Gastrocnemius medialis (tissue), 4 donors: ENCODE data around the gene TMCC3. TPM values are rescaled to one million over a fixed set of nuclear protein-coding genes. Genes with fewer than 3 reads are reported as not detected.

Source experiments
- ATAC-seq, 2 donors: fragments of 150-250 bp; one replicate each; pipeline ENCODE4 v1.9.1; 2016
- DNase-seq, 2 donors: peaks; one replicate each; pipeline ENCODE4 v3.0.0-alpha.2; 2019
- H3K27ac ChIP-seq, 4 donors: fragments of 200-600 bp; sonication (generic); 1 replicate in 1 of 4; 2 replicates in 3 of 4; pipeline ENCODE4 v1.5.1; 2016 to 2018; ENCODE audit warnings: mild to moderate bottlenecking in 2 of 4, moderate library complexity in 1 of 4
- H3K27me3 ChIP-seq, 3 donors: fragments of 200-600 bp; sonication (generic) in 2 of 3; 1 replicate in 1 of 3; 2 replicates in 2 of 3; pipeline versions ENCODE4 v1.5.1 to v1.6.0; 2016 to 2019; ENCODE audit warnings: mild to moderate bottlenecking in 1 of 3, moderate library complexity in 1 of 3
- H3K36me3 ChIP-seq, 2 donors: fragments of 200-600 bp; sonication (generic) in 1 of 2; one replicate each; pipeline ENCODE4 v1.5.1; 2017 to 2018
- H3K4me1 ChIP-seq, 2 donors: fragments of 200-600 bp; sonication (generic) in 1 of 2; one replicate each; pipeline ENCODE4 v1.5.1; 2016 to 2017; ENCODE audit warnings: mild to moderate bottlenecking in 2 of 2
- H3K4me3 ChIP-seq, 4 donors: fragments of 200-600 bp; sonication (generic) in 3 of 4; 1 replicate in 1 of 4; 2 replicates in 3 of 4; pipeline ENCODE4 v1.5.1; 2016 to 2019; ENCODE audit warnings: mild to moderate bottlenecking in 2 of 4
- H3K9me3 ChIP-seq, 3 donors: fragments of 200-600 bp; sonication (generic) in 2 of 3; 1 replicate in 1 of 3; 2 replicates in 2 of 3; pipeline ENCODE4 v1.5.1; 2016 to 2019
- POLR2A ChIP-seq, 2 donors: fragments of 450-650 bp; IDR thresholded peaks; one replicate each; pipeline ENCODE4 v1.6.1; 2017; ENCODE audit warnings: antibody characterized with exemption in 2 of 2, mild to moderate bottlenecking in 2 of 2, moderate library complexity in 2 of 2
- in situ Hi-C, 4 donors: fragments of 200-750 bp; cut with MboI; loops; one replicate each; pipeline versions ENCODE4 v1.15.0 to v1.8.0; 2017; ENCODE audit warnings: low sequenced_read_pairs in 4 of 4
- intact Hi-C: fragments of 100-400 bp; cut with DNase I; formaldehyde crosslinking; loops from one replicate; pipeline ENCODE4 v1.15.1; 2023; ENCODE audit warnings: low total_unique reads
- total RNA-seq, 4 donors: library from RNA; depleted of rRNA; stranded (reverse); fragments of >200 nt; gene quantifications; one replicate each; pipeline versions ENCODE4 v1.1.0 to v1.2.3, GENCODE V29; 2016
- TF ChIP-seq, protein P1 (sequence below), 5 experiments: fragments of 450-650 bp in 3 of 5; fragments of 200-600 bp in 2 of 5; sonication (generic) in 2 of 5; IDR thresholded peaks in 4 of 5; conservative IDR thresholded peaks in 1 of 5; 1 replicate in 4 of 5; 2 replicates in 1 of 5; pipeline ENCODE4 v1.5.1; 2016 to 2019; ENCODE audit warnings: antibody characterized with exemption in 5 of 5, mild to moderate bottlenecking in 3 of 5, moderate library complexity in 3 of 5

The TMCC3 gene
- total RNA-seq, 4 donors from 2014 or later, result 17.2 to 51.6 (median 39.5) TPM

DNA sequence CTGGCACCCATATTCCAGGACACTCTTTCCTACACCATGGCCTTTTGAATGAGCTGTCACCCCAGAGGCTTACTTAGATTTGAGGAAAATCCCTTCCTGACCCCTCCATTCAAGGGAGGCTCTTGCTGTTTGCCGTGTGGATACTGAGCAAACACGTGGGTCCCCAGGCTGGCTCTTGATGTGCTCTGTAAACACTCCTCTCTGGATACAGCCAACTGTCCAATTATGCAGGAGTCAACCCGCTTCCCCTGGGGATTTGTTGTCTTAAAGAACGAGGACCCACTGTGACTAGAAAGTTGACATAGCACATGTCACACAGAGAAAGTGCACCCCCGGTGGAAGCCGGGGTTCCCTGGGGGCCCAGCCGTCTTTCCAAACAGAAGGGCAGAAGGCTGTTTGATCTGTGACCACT is 114.8 kb downstream of the TMCC3 start:
- Histone ChIP-seq H3K36me3 (no peaks in the 10 kb centered on the region), H3K4me3 (no peak overlapping the region), H3K4me1 (no peaks in the 10 kb centered on the region), H3K9me3 (no peaks in the 10 kb centered on the region), H3K27ac (no peak overlapping the region), H3K27me3 (no peaks in the 10 kb centered on the region)
- intact Hi-C loops, result loop anchor here (10.0 kb wide), 1 partner anchor 201 kb away; no protein-coding TSS in a partner anchor
- ATAC-seq, result no peak
- in situ Hi-C loops, result no loop called here
- TF ChIP-seq, protein P1, sequence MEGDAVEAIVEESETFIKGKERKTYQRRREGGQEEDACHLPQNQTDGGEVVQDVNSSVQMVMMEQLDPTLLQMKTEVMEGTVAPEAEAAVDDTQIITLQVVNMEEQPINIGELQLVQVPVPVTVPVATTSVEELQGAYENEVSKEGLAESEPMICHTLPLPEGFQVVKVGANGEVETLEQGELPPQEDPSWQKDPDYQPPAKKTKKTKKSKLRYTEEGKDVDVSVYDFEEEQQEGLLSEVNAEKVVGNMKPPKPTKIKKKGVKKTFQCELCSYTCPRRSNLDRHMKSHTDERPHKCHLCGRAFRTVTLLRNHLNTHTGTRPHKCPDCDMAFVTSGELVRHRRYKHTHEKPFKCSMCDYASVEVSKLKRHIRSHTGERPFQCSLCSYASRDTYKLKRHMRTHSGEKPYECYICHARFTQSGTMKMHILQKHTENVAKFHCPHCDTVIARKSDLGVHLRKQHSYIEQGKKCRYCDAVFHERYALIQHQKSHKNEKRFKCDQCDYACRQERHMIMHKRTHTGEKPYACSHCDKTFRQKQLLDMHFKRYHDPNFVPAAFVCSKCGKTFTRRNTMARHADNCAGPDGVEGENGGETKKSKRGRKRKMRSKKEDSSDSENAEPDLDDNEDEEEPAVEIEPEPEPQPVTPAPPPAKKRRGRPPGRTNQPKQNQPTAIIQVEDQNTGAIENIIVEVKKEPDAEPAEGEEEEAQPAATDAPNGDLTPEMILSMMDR (IDR thresholded peaks at IDR 0.05 in 4 of 5, conservative IDR thresholded peaks at IDR 0.05 in 1 of 5), result no peak
- TF ChIP-seq POLR2A (IDR thresholded peaks at IDR 0.05), result no peak
- DNase-seq, result no peak

DNA sequence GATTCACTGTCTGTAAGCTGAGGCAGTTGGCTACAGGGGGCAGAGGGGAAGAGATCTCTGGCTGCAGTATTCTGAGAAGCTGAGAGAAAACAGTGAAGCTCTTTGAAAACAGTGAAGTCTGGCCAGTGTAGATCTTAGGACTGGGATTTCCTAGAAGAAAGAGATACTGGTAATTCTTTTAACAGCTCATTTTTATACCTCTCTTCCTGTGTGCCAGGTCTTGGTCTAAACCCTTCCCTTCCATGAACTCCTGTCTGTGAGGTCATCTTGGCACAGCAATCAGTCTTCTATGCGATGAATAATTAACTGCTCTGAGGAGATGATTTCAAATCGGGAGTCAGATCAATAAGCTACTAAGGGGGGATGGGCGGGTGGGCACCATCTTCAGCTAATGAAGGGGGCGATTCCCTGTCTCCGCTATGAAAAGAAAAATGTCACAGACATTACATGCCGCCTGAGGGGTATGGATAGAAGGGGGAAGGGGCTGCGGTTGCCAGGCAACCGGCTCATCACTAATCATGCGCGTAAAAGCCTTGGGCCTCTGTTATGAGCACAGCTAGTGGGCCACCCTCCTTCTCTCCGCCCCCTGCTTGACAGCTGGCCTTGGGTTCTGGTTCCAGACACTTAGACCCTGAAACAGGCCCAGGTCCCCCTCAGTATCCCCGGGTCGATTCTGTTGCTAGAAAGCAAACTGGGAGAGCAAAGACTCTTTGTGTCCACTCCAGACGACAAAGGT is 115.4 kb downstream of the TMCC3 start:
- H3K9me3 ChIP-seq, result no peaks in the 10 kb centered on the region
- H3K36me3 ChIP-seq, result no peaks in the 10 kb centered on the region
- in situ Hi-C loops, result loop anchor here in 3 of 4 donors (5.0 kb wide), 2 partner anchors 398 to 403 kb away; no protein-coding TSS in a partner anchor
- no peaks in the 10 kb centered on the region for H3K27me3 ChIP-seq
- intact Hi-C loops, result loop anchor here (5.0 to 10.0 kb wide), 2 partner anchors 200 to 388 kb away; partner anchors contain the start of gene PLXNC1
- H3K27ac ChIP-seq, result no peak overlapping the region
- H3K4me3 ChIP-seq, result no peak overlapping the region
- ATAC-seq (no peak), DNase-seq (no peak)
- H3K4me1 ChIP-seq, result no peaks in the 10 kb centered on the region
- TF ChIP-seq, protein P1 (IDR thresholded peaks at IDR 0.05 in 4 of 5, conservative IDR thresholded peaks at IDR 0.05 in 1 of 5), result no peak
- no peak for TF ChIP-seq POLR2A (IDR thresholded peaks at IDR 0.05)

DNA sequence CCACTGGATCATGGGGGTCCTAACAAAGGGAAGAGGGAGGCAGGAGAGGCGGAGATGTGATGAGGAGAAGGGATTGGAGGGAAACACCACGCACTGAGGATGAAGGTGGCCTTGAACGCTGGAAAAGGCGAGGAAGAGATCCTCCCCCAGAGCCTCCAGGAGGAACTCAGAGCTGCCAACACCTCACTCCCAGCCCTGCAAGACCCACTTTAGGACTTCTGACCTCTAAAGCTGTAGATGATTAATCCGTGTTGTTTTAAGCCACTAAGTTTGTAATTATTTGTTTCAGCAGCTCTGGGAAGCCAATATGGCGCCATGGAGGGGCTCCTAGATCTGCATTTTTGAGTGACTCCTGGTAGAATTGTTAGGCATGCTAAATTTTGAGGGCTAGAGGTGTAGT is 116.1 kb downstream of the TMCC3 start:
- no peak overlapping the region for H3K4me3 ChIP-seq
- DNase-seq, result no peak
- no peaks in the 10 kb centered on the region for H3K27me3 ChIP-seq
- no peaks in the 10 kb centered on the region for H3K36me3 ChIP-seq
- intact Hi-C loops (loop anchor here (5.0 to 10.0 kb wide), 2 partner anchors 199 to 387 kb away; partner anchors contain the start of gene PLXNC1), in situ Hi-C loops (loop anchor here in 3 of 4 donors (5.0 kb wide), 2 partner anchors 397 to 402 kb away; no protein-coding TSS in a partner anchor)
- ATAC-seq, result no peak
- H3K9me3 ChIP-seq, result no peaks in the 10 kb centered on the region
- H3K27ac ChIP-seq, result no peak overlapping the region
- TF ChIP-seq, protein P1 (IDR thresholded peaks at IDR 0.05 in 4 of 5, conservative IDR thresholded peaks at IDR 0.05 in 1 of 5), result no peak
- TF ChIP-seq POLR2A (IDR thresholded peaks at IDR 0.05), result no peak
- no peaks in the 10 kb centered on the region for H3K4me1 ChIP-seq

DNA sequence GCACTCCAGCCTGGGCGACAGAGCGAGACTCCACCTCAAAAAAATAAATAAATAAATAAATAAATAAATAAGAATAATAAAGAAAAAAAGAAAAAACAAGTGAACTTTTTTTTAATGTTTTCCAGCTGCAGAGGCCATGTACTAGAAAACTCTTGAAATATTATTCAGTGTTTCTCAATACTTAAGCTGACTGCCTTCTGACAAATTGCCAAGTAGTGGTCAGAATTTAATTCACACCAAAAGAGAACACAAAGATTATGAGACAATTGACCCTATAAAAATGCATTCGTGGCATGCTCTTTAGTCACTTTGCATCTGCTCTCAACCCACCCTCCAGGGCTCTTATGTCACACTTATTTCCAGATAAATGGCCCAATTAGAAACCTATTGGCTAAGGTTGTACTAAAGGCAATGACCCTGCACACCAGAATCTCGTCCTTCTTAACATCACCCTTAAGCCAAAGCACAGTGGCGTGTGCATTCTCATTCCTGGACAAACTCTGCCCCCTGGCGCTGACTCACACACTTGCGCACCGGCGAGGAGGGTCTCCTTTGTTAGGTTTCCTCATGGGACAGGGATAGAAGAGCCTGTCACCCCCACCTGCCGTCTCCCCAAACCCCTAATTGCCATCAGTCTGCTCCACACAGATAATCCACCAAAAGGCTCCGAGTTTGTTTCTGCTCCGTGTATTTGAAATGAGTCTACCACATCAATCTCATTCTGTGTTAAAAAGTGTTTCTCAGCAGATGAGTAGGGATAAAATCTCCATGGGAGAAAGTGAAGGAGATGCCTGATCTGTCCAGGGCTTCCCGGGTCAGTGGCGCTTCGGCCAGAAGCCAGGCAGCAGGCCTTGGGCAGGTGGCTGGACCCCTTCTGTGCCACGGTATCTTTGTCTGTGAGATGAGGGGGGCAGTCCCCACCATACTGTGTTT is 117.6 kb downstream of the TMCC3 start:
- peak; percentile 64 to 82 for ATAC-seq
- no peak overlapping the region for H3K27ac ChIP-seq
- no peaks in the 10 kb centered on the region for H3K9me3 ChIP-seq
- H3K4me3 ChIP-seq, result no peak overlapping the region
- TF ChIP-seq POLR2A (IDR thresholded peaks at IDR 0.05), result no peak
- TF ChIP-seq, protein P1 (IDR thresholded peaks at IDR 0.05 in 4 of 5, conservative IDR thresholded peaks at IDR 0.05 in 1 of 5), result peak; percentile 63 to 73 (median 65)
- intact Hi-C loops, result loop anchor here (1.0 to 10.0 kb wide), 3 partner anchors 198 to 398 kb away; partner anchors contain the start of gene PLXNC1
- H3K4me1 ChIP-seq, result no peaks in the 10 kb centered on the region
- H3K27me3 ChIP-seq, result no peaks in the 10 kb centered on the region
- H3K36me3 ChIP-seq, result no peaks in the 10 kb centered on the region
- in situ Hi-C loops, result loop anchor here in 3 of 4 donors (5.0 kb wide), 2 partner anchors 395 to 400 kb away; no protein-coding TSS in a partner anchor
- peak; percentile 37 to 41 for DNase-seq
